ENCODE measurements around the gene GPR108.

Gene GPR108

GRCh38 chr19:6707011-6707657 is 30.2 kb downstream of the GPR108 start:
- no peak for DNase-seq (ENCODE audit: low read depth in 2 of 2)

GRCh38 chr19:6706633-6706958 is 30.8 kb downstream of the GPR108 start:
- DNase-seq (ENCODE audit: low read depth in 2 of 2) = no peak

GRCh38 chr19:6705931-6706632 is 31.3 kb downstream of the GPR108 start:
- no peak for DNase-seq (ENCODE audit: low read depth in 2 of 2)

- no peak for DNase-seq (ENCODE audit: low read depth in 2 of 2)
These were observed 36.6 kb downstream of the GPR108 start for GRCh38 chr19:6700586-6701316.

GRCh38 chr19:6699935-6700334 is 37.4 kb downstream of the GPR108 start:
- no peak for DNase-seq (ENCODE audit: low read depth in 2 of 2)

GRCh38 chr19:6697291-6697690 is 40.1 kb downstream of the GPR108 start:
- DNase-seq (ENCODE audit: low read depth in 2 of 2) = no peak

- no peak for DNase-seq (ENCODE audit: low read depth in 2 of 2)
These were observed 41.0 kb downstream of the GPR108 start for GRCh38 chr19:6696239-6696820.

DNA sequence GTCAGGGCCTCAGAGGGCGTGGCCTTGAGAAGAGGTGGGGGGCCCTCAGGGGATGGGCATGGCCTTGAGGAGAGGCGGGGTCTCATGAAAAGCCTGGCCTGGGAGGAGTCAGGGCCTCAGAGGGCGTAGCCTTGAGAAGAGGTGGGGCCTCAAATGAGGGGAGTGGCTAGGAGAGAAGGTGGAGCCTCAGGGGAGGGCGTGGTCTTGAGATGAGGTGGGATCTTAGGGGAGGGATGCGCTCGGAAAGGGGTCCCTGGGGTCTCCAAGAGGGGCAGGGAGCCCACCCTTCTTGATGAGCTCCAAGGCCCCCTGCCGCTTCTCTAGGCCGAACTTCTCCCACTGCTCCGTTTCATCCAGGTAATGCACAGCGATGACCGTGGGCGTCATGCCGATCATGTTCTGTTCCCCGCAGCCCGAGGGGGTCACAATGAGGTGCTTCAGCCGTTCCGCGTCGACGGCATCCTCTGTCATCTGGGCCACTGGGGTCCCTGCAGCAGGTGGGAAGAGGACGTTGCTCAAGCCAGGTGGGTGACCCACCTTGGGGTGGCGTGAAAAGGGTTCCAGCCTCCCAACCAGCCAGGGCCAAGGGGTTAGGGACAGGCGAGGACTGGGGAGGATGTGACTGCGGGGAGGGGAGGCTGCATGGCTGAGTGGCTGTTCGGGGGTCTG is 43.1 kb downstream of the GPR108 start:
- no peak for DNase-seq (ENCODE audit: low read depth in 2 of 2)

DNA sequence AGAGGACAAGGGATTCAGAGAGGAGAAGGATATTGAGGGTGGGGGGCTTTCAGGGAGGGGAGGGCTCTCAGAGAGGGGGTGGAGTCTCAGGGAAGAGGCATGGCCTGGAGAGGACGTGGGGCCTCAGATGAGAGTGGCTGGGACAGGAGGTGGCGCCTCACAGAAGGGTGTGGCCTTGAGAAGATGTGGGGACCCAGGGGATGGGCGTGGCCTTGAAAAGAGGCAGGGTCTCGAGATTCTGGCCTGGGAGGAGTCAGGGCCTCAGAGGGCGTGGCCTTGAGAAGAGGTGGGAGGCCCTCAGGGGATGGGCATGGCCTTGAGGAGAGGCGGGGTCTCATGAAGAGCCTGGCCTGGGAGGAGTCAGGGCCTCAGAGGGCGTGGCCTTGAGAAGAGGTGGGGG is 43.7 kb downstream of the GPR108 start:
- no peak for DNase-seq (ENCODE audit: low read depth in 2 of 2)

- DNase-seq (ENCODE audit: low read depth in 2 of 2) = no peak
These were observed 44.3 kb downstream of the GPR108 start for GRCh38 chr19:6693056-6693471.

- DNase-seq (ENCODE audit: low read depth in 2 of 2) = no peak
These were observed 45.4 kb downstream of the GPR108 start for GRCh38 chr19:6692027-6692426.

DNA sequence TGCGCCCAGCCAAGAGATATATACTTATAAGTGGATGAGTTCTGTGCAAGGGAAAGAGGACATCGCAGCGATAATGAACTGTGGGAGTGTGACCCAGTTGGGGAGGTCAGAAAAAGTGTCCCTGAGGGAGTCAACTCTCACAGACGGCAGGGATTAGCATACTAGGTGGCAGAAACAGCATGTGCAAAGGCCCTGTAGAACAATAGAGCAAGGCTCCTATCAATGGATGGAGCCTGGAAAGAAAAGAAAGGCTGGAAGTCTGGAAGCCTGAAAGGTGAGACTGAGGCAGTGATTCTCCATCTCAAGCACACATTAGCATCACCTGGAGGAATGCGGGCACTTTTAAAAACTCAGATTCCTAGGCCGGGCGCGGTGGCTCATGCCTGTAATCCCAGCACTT is 46.0 kb downstream of the GPR108 start:
- DNase-seq (ENCODE audit: low read depth in 2 of 2) = no peak

- no peak for DNase-seq (ENCODE audit: low read depth in 2 of 2)
These were observed 47.1 kb downstream of the GPR108 start for GRCh38 chr19:6690160-6690885.

DNA sequence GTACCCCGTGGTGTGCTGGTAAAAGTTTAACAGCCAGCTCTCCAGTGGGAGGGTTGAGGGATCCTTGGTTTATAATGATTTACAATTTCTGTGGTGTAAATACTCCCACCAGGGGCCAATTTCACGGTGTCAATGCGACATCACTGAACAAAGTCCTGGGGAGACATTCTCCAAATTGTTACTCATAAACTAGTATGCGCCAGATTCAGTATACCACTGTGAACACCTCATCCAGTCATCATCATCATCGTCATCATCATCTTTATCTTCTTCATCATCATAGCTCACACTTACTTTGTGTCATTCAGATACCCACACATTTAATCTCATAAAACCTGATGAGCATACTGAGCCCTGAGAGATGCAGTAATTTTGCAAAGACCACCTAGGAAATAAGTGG is 50.3 kb downstream of the GPR108 start:
- no peak for DNase-seq (ENCODE audit: low read depth in 2 of 2)

GRCh38 chr19:6686628-6686975 is 50.8 kb downstream of the GPR108 start:
- no peak for DNase-seq (ENCODE audit: low read depth in 2 of 2)

DNA sequence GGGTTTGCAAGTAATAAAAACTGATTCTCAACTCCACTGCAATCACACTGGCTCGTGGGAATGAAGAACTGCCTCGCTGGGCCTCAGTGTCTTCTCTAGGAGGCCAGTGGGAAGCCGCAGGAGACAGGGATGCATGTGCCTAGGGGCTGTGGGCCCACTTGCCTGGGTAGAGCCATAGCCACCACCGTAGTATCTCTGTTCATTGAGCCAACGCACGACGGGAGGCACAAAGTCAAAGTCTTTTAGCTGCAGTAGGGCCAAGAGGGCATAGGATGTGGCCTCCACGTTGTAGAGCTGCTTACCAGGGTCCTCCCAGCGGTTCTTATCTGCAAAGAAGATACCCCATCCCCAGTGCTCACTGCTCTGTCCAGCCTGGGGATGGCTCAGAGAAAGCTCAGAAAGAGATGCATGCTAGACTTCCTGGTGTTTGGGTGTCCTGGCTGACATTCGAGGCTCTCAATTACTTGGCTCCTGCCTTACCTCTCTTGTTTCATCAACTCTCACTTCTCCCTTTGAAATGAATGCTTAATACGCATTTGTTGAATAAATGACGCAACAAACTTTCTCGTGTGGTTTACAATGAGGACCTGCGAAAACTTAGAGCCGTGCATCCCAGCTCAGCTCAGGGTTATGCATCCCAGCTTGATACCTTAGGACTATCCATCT is 51.3 kb downstream of the GPR108 start:
- DNase-seq (ENCODE audit: low read depth in 2 of 2) = no peak

GRCh38 chr19:6685482-6685881 is 51.9 kb downstream of the GPR108 start:
- DNase-seq (ENCODE audit: low read depth in 2 of 2) = no peak

- DNase-seq (ENCODE audit: low read depth in 2 of 2) = no peak
These were observed 53.4 kb downstream of the GPR108 start for GRCh38 chr19:6683971-6684370.

DNA sequence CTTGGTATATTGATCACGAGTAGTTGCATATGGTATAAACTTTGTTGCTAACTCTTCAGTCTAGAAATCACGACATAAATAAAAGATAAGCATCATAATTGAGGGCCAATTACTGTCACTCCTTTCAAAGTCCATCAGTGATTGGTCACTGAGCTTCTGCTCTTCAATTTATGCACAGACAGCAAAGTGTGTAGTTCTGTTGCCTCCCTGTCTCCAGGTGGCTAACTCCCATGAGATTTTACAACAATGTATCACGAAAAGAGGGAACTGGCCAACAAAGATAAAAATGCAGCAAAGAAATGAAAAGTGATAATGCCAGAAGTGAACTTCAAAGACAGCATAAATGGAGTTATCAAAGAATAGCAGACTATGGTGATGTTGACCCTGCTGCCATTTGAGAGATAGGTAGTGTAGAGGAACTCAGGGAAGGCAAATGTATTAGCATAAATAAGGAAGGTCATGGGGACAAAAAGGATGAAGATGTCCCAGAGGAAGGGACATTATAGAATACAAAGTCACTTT is 54.7 kb downstream of the GPR108 start:
- no peak for DNase-seq (ENCODE audit: low read depth in 2 of 2)

DNA sequence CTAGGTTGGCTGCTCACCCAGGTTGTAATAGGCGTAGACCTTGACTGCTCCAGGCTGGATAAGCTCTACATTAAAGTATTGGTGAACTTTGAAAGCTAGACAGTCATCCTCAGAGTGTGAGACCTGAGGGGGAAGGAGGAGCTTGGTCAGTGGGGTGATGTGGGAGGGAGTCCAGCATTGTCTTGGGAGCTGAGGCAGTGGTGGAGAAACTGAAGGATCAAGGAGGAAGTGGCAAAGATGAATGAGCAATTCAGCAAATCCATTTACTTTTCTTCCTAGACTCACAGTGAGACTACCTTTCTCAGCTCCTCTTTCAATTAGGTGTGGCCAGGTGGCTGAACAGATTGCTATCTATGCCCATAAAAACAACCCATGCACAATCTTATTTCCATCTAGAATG is 57.2 kb downstream of the GPR108 start:
- DNase-seq (ENCODE audit: low read depth in 2 of 2) = no peak
